ENCODE data around the gene HTR1E. TPM values are rescaled to one million over a fixed set of nuclear protein-coding genes. Genes with fewer than 3 reads are reported as not detected.
A peak's percentile ranks its signal among the peaks of the same experiment; 100 is the strongest.
"Not testable (repeated sequence)": the region's sequence is repeated elsewhere in the genome, so short reads cannot be mapped to it uniquely, and the experiment has no call there.

HTR1E gene, protein sequence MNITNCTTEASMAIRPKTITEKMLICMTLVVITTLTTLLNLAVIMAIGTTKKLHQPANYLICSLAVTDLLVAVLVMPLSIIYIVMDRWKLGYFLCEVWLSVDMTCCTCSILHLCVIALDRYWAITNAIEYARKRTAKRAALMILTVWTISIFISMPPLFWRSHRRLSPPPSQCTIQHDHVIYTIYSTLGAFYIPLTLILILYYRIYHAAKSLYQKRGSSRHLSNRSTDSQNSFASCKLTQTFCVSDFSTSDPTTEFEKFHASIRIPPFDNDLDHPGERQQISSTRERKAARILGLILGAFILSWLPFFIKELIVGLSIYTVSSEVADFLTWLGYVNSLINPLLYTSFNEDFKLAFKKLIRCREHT
- total RNA-seq (2022) (not detected in 2 replicates), Bru-seq, nascent RNA (percentile 6 among the genes with signal in this experiment), BruChase-seq, experiment 1, labeled RNA remaining after a 6-hour chase (percentile 6 among the genes with signal in this experiment), BruChase-seq, experiment 2, labeled RNA remaining after a 2-hour chase (percentile 1 among the genes with signal in this experiment)
- long read RNA-seq, result 0 reads

DNA sequence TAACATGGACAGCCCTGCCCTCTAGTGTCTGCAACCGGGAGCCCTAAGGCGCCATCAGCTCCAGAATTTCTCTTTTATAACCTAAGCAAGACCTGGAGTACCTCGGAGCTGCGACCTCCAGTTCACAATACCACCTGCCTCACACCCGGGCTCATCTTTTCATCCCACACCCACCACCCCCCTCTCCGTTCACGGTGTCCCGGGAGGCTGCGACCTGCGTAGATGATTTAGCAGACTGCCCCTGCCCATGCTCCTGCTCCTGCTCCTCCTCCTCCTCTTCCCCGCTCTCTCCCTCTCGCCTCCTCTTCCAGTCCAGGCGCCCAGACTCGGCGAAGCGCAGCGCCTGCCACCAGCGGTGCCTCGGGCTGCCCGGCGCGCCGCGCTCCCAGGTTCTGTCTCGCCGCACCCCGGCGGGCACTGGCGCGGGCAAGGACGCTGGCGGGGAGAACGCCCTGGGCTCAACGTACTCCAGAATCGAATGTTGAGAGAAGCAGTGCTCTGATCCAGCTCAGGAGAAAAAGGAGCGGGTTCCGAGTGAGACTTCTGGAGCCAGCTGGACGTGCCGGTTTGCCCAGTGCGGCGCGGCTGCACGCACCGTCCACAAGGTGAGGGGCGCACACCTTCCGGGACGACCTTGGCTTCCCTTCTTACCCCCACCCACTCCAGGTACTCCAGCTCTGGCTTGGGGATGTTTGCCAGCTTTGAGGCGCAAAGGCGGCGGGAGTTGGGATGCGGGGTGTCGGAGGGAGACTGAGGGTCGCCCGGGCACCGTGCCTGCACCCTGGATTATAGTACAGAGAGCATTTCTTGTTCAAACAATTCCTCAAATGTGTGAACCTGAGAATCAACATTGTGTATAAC is at the start of gene HTR1E:
TSS of gene HTR1E (plus strand) at position 310 of the 861 bp plus-strand sequence. CDS start 77,807 bp downstream, outside the sequence.
- BruUV-seq (replicated peaks), result no TSS peak
- CTCF ChIA-PET, result interaction anchor here (0.6 to 2.3 kb wide), 4 partner anchors 27 to 1015 kb away, joined by 3 to 9 read pairs (median 3); no protein-coding TSS in a partner anchor

DNA sequence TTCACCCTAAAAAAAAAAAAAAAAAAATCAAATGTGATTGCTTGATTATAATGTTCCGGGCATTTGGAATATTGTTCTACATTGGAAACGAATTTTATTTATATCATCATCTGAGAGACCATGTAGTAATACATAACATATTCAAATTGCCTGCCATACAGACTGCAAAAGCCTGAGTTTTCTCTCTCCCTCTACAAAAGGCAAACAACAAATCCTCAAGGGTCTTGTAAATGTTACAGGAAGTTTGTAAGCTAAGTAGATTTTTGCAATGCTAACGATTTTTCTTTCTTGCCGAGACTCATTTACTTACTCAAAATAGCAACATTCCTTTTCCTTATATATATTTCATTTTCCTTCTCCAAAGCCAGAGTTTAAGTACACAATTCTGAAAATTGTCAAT is 49.0 kb upstream of the HTR1E start:
- Mint-ChIP-seq H3K4me1 (ENCODE audit: low read depth, unreplicated experiment) (no peaks in the 10 kb centered on the region), H3K27me3 (ENCODE audit: unreplicated experiment) (no peaks in the 10 kb centered on the region), H3K27ac (ENCODE audit: unreplicated experiment) (no peak overlapping the region), H3K4me3 (ENCODE audit: low read depth, unreplicated experiment) (no peak overlapping the region), H3K36me3 (ENCODE audit: insufficient read depth, unreplicated experiment) (no peaks in the 10 kb centered on the region), H3K9me3 (ENCODE audit: low read depth, unreplicated experiment) (peaks cover 6% of the 10 kb centered on the region)
- TF ChIP-seq, protein P1, sequence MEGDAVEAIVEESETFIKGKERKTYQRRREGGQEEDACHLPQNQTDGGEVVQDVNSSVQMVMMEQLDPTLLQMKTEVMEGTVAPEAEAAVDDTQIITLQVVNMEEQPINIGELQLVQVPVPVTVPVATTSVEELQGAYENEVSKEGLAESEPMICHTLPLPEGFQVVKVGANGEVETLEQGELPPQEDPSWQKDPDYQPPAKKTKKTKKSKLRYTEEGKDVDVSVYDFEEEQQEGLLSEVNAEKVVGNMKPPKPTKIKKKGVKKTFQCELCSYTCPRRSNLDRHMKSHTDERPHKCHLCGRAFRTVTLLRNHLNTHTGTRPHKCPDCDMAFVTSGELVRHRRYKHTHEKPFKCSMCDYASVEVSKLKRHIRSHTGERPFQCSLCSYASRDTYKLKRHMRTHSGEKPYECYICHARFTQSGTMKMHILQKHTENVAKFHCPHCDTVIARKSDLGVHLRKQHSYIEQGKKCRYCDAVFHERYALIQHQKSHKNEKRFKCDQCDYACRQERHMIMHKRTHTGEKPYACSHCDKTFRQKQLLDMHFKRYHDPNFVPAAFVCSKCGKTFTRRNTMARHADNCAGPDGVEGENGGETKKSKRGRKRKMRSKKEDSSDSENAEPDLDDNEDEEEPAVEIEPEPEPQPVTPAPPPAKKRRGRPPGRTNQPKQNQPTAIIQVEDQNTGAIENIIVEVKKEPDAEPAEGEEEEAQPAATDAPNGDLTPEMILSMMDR (IDR thresholded peaks at IDR 0.05; ENCODE audit: unreplicated experiment), result no peak
- CTCF ChIA-PET, result no interaction called here
- BruUV-seq (replicated peaks), result no TSS peak
- intact Hi-C loops (cut with micrococcal nuclease; ENCODE audit: unreplicated experiment), result no loop called here
- no peak for DNase-seq

More for the DNA sequence above, at the start of gene HTR1E:
- peak; percentile 66 for DNase-seq
- Mint-ChIP-seq H3K9me3 (ENCODE audit: low read depth, unreplicated experiment) (no peaks in the 10 kb centered on the region), H3K4me1 (ENCODE audit: low read depth, unreplicated experiment) (peaks cover 9% of the 10 kb centered on the region), H3K4me3 (ENCODE audit: low read depth, unreplicated experiment) (peak within 1 kb of the TSS; percentile 62), H3K27ac (ENCODE audit: unreplicated experiment) (no peak within 1 kb of the TSS), H3K27me3 (ENCODE audit: unreplicated experiment) (peaks cover 77% of the 10 kb centered on the region), H3K36me3 (ENCODE audit: insufficient read depth, unreplicated experiment) (no peaks in the 10 kb centered on the region)
- TF ChIP-seq, protein P1 (IDR thresholded peaks at IDR 0.05; ENCODE audit: unreplicated experiment), result no peak
- intact Hi-C loops (cut with micrococcal nuclease; ENCODE audit: unreplicated experiment), result loop anchor here (2.0 to 10.0 kb wide), 7 partner anchors 79 to 1295 kb away; partner anchors contain the start of gene SYNCRIP

DNA sequence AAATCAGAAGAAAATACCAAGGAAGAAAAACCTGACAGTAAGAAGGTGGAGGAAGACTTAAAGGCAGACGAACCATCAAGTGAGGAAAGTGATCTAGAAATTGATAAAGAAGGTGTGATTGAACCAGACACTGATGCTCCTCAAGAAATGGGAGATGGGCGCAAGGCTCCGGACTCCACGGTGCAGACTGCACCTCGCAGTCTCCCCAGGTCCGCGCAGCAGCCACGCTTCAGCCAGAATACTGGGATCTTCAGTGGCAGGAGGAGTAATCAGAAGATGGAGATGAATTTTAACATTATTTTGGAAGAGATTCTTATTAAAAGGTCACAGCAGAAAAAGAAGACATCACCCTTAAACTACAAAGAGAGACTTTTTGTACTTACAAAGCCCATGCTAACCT is 40.1 kb upstream of the HTR1E start:
- H3K27ac Mint-ChIP-seq (ENCODE audit: unreplicated experiment); CTCF ChIA-PET; H3K36me3 Mint-ChIP-seq (ENCODE audit: insufficient read depth, unreplicated experiment): not testable (repeated sequence)

DNA sequence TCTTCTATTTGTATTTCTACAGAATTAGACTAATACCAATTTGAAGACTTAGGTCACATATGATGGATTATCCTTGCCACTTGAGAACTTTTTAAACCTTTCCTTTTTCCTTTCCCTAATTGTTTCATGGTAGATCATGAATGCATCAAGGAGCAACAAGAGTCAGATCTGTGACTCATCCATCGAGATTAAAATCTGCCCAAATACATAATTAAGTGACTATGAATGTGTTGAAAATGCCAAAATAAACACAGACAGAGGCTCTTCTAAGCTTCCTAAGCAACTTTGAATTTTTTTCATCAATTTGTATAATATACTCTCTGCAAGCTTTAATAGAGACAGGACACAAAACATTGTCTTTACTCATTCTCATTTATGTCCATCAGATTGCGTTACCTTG is 23.5 kb upstream of the HTR1E start:
- no peaks in the 10 kb centered on the region for H3K36me3 Mint-ChIP-seq (ENCODE audit: insufficient read depth, unreplicated experiment)
- no peak overlapping the region for H3K27ac Mint-ChIP-seq (ENCODE audit: unreplicated experiment)
- no peaks in the 10 kb centered on the region for H3K27me3 Mint-ChIP-seq (ENCODE audit: unreplicated experiment)
- no TSS peak for BruUV-seq (replicated peaks)
- no peak for DNase-seq
- intact Hi-C loops (cut with micrococcal nuclease; ENCODE audit: unreplicated experiment), result no loop called here
- no peaks in the 10 kb centered on the region for H3K4me1 Mint-ChIP-seq (ENCODE audit: low read depth, unreplicated experiment)
- CTCF ChIA-PET, result interaction anchor here (1.2 kb wide), 1 partner anchor 153 kb away, joined by 6 read pairs; no protein-coding TSS in a partner anchor
- no peak overlapping the region for H3K4me3 Mint-ChIP-seq (ENCODE audit: low read depth, unreplicated experiment)
- TF ChIP-seq, protein P1 (IDR thresholded peaks at IDR 0.05; ENCODE audit: unreplicated experiment), result no peak
- H3K9me3 Mint-ChIP-seq (ENCODE audit: low read depth, unreplicated experiment), result no peaks in the 10 kb centered on the region

More for the DNA sequence above, 40.1 kb upstream of the HTR1E start:
- H3K4me3 Mint-ChIP-seq (ENCODE audit: low read depth, unreplicated experiment); H3K27me3 Mint-ChIP-seq (ENCODE audit: unreplicated experiment); H3K4me1 Mint-ChIP-seq (ENCODE audit: low read depth, unreplicated experiment); intact Hi-C loops (cut with micrococcal nuclease; ENCODE audit: unreplicated experiment); H3K9me3 Mint-ChIP-seq (ENCODE audit: low read depth, unreplicated experiment); DNase-seq; BruUV-seq (replicated peaks): not testable (repeated sequence)

Data from Calu3 (cell line).